ENCODE data around the gene GIMAP5. TPM values are rescaled to one million over a fixed set of nuclear protein-coding genes. Genes with fewer than 3 reads are reported as not detected.

Gene GIMAP5
- total and polyA plus RNA-seq, 2 of the 13 experiments (the other 11 are each of a cell fraction or from before 2014, with no cell fraction given): not detected

DNA sequence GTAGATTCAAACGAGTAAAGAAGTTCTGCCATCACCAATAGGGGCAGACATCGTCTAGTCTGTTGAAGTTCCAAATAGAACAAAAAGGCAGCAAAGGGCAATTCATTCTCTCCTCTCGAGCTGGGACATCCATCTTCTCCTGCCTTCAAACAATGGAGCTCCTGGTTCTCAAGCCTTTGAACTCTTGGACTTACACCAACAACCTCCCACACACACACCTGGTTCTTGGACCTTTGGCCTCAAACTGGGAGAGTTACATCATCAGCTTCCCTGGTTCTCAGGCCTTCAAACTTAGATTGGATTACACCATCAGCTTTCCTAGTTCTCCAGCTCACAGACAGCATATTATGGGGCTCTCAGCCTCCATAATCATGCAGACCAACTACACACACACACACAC, 9.8 kb upstream of the GIMAP5 start:
- BruUV-seq (replicated peaks): no TSS peak
- peak; percentile 92 for FAIRE-seq
- no peak overlapping the region for H3K4me3 ChIP-seq (replicated peaks in 1 of 3; ENCODE audit: insufficient read depth in 1 of 3, low read depth in 2 of 3, low read length in 3 of 3)
- H2AFZ ChIP-seq (ENCODE audit: low read length): no peak overlapping the region
- 3% methylated on average over 3 of the region's 3 CpGs for WGBS (ENCODE audit: low lambda C conversion rate)
- peak; percentile 83 for ATAC-seq
- ChIA-PET POLR2A (no interaction called here), CTCF (ENCODE audit: low intra/inter-chr PET ratio, low total read pairs) (no interaction called here)
- no peaks in the 10 kb centered on the region for H3K79me2 ChIP-seq (ENCODE audit: insufficient read depth, low read length)
- DNase-seq (ENCODE audit: low spot score): peak; percentile 82
- H3K9ac ChIP-seq (ENCODE audit: insufficient read depth, low read depth, low read length): no peak overlapping the region
- no peaks in the 10 kb centered on the region for H3K36me3 ChIP-seq (replicated peaks in 1 of 2; ENCODE audit: control insufficient read depth in 1 of 2, insufficient read depth in 2 of 2, low read length in 2 of 2)
- H3K4me1 ChIP-seq (ENCODE audit: insufficient read depth, low read length): peaks cover 14% of the 10 kb centered on the region
- H3K4me2 ChIP-seq (ENCODE audit: low read depth, low read length): peak overlapping the region; percentile 13; the same call in 1 of the 2 replicates
- intact Hi-C loops (cut with micrococcal nuclease; ENCODE audit: unreplicated experiment): no loop called here
- no peaks in the 10 kb centered on the region for H3K9me3 ChIP-seq (ENCODE audit: low read length)
- no peaks in the 10 kb centered on the region for H4K20me1 ChIP-seq (ENCODE audit: insufficient read depth, low read length)
- no peak overlapping the region for H3K27ac ChIP-seq (ENCODE audit: extremely low read length, insufficient read depth, low read length)
- in situ Hi-C loops (cut with HindIII; ENCODE audit: extremely low pct_ligation_motif_present, low pct_unique_long_range_greater_than_20kb): no loop called here
- peaks cover 0 to 5% of the 10 kb centered on the region in 2 experiments; a peak in 2 of 5 replicates for H3K27me3 ChIP-seq (ENCODE audit: control insufficient read depth in 1 of 2, insufficient read depth in 2 of 2, low read length in 2 of 2)
- TF ChIP-seq, protein P1, sequence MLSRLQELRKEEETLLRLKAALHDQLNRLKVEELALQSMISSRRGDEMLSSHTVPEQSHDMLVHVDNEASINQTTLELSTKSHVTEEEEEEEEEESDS (CRISPR knock-in tag; IDR thresholded peaks at IDR 0.05; ENCODE audit: borderline replicate concordance): no peak
- TF ChIP-seq ZNF12 (CRISPR knock-in tag; IDR thresholded peaks at IDR 0.05): no peak
- TF ChIP-seq, protein P2, sequence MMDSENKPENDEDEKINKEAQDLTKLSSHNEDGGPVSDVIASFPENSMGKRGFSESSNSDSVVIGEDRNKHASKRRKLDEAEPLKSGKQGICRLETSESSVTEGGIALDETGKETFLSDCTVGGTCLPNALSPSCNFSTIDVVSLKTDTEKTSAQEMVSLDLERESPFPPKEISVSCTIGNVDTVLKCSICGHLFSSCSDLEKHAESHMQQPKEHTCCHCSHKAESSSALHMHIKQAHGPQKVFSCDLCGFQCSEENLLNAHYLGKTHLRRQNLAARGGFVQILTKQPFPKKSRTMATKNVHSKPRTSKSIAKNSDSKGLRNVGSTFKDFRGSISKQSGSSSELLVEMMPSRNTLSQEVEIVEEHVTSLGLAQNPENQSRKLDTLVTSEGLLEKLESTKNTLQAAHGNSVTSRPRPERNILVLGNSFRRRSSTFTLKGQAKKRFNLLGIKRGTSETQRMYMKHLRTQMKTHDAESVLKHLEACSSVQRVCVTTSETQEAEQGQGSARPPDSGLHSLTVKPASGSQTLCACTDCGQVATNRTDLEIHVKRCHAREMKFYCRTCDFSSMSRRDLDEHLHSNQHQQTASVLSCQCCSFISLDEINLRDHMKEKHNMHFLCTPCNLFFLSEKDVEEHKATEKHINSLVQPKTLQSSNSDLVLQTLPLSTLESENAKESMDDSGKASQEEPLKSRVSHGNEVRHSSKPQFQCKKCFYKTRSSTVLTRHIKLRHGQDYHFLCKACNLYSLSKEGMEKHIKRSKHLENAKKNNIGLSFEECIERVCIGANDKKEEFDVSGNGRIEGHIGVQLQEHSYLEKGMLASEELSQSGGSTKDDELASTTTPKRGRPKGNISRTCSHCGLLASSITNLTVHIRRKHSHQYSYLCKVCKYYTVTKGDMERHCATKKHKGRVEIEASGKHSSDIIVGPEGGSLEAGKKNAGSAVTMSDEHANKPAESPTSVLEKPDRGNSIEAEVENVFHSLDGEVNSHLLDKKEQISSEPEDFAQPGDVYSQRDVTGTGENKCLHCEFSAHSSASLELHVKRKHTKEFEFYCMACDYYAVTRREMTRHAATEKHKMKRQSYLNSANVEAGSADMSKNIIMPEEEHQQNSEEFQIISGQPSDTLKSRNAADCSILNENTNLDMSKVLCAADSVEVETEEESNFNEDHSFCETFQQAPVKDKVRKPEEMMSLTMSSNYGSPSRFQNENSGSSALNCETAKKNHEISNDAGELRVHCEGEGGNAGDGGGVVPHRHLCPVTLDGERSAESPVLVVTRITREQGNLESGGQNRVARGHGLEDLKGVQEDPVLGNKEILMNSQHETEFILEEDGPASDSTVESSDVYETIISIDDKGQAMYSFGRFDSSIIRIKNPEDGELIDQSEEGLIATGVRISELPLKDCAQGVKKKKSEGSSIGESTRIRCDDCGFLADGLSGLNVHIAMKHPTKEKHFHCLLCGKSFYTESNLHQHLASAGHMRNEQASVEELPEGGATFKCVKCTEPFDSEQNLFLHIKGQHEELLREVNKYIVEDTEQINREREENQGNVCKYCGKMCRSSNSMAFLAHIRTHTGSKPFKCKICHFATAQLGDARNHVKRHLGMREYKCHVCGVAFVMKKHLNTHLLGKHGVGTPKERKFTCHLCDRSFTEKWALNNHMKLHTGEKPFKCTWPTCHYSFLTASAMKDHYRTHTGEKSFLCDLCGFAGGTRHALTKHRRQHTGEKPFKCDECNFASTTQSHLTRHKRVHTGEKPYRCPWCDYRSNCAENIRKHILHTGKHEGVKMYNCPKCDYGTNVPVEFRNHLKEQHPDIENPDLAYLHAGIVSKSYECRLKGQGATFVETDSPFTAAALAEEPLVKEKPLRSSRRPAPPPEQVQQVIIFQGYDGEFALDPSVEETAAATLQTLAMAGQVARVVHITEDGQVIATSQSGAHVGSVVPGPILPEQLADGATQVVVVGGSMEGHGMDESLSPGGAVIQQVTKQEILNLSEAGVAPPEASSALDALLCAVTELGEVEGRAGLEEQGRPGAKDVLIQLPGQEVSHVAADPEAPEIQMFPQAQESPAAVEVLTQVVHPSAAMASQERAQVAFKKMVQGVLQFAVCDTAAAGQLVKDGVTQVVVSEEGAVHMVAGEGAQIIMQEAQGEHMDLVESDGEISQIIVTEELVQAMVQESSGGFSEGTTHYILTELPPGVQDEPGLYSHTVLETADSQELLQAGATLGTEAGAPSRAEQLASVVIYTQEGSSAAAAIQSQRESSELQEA (CRISPR knock-in tag; IDR thresholded peaks at IDR 0.05; ENCODE audit: not compliant biosample characterization): no peak
- no peak for TF ChIP-seq ZKSCAN8 (CRISPR knock-in tag; IDR thresholded peaks at IDR 0.05; ENCODE audit: borderline replicate concordance)
- TF ChIP-seq ZNF777 (CRISPR knock-in tag; IDR thresholded peaks at IDR 0.05): no peak
- no peak for TF ChIP-seq MEIS1 (CRISPR knock-in tag; IDR thresholded peaks at IDR 0.05; ENCODE audit: borderline replicate concordance)
- TF ChIP-seq SNRNP70 (IDR thresholded peaks at IDR 0.05; ENCODE audit: low read depth, low read length): no peak
- TF ChIP-seq ZNF234 (CRISPR knock-in tag; conservative IDR thresholded peaks at IDR 0.05): no peak
- TF ChIP-seq, protein P3, sequence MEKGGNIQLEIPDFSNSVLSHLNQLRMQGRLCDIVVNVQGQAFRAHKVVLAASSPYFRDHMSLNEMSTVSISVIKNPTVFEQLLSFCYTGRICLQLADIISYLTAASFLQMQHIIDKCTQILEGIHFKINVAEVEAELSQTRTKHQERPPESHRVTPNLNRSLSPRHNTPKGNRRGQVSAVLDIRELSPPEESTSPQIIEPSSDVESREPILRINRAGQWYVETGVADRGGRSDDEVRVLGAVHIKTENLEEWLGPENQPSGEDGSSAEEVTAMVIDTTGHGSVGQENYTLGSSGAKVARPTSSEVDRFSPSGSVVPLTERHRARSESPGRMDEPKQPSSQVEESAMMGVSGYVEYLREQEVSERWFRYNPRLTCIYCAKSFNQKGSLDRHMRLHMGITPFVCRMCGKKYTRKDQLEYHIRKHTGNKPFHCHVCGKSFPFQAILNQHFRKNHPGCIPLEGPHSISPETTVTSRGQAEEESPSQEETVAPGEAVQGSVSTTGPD (CRISPR knock-in tag; IDR thresholded peaks at IDR 0.05): no peak
- TF ChIP-seq BRCA1 (CRISPR knock-in tag; IDR thresholded peaks at IDR 0.05): no peak
- TF ChIP-seq GATA4 (IDR thresholded peaks at IDR 0.05; ENCODE audit: borderline replicate concordance, low read depth): no peak
- TF ChIP-seq PITX1 (CRISPR knock-in tag; IDR thresholded peaks at IDR 0.05): no peak
- peak; percentile 20 for TF ChIP-seq TEAD3 (CRISPR knock-in tag; optimal IDR thresholded peaks at IDR 0.05; ENCODE audit: borderline replicate concordance)
- TF ChIP-seq PRPF4 (IDR thresholded peaks at IDR 0.05; ENCODE audit: low read depth, low read length, poor library complexity, severe bottlenecking): no peak
- no peak for TF ChIP-seq ZNF510 (CRISPR knock-in tag; IDR thresholded peaks at IDR 0.05; ENCODE audit: low read depth)
- TF ChIP-seq SRY (CRISPR knock-in tag; IDR thresholded peaks at IDR 0.05): no peak
- TF ChIP-seq KLF12 (CRISPR knock-in tag; IDR thresholded peaks at IDR 0.05; ENCODE audit: borderline replicate concordance): no peak
